K562 (cell line): ENCODE measurements around the gene INSM1. TPM values are rescaled to one million over a fixed set of nuclear protein-coding genes. Genes with fewer than 3 reads are reported as not detected.

Experiments
- ATAC-seq: fragments of 200-7000 bp; cut with Tn5 transposase; 3 replicates; pipeline ENCODE4 v1.9.1; 2020; ENCODE audit warnings: moderate library complexity
- BruUV-seq: library from RNA; stranded (reverse); fragments of 400-500 nt; replicated peaks from 2 replicates; lab custom pipeline; 2021; lab: Mats Ljungman, UMichigan
- CTCF ChIA-PET: fragments of 300-600 bp; formaldehyde crosslinking; extraction: SDS; loops from one replicate; lab custom pipeline; 2021; ENCODE audit warnings: low intra/inter-chr PET ratio; lab: Yijun Ruan, JAX
- POLR2A ChIA-PET: fragments of 300-600, 350-650 bp; sonication (Branson Sonifier 250); formaldehyde crosslinking; extraction: SDS; loops from one replicate; lab custom pipeline; 2021; ENCODE audit warnings: antibody characterized with exemption, inconsistent platforms; lab: Yijun Ruan, JAX
- DNase-seq, 4 experiments: peaks; one replicate each; pipeline versions ENCODE4 v3.0.0 to v3.0.0-alpha.2; 2011 to 2018; ENCODE audit warnings: low spot score in 3 of 4, mixed read lengths in 3 of 4; ENCODE audit errors: extremely low read depth in 1 of 4
- FAIRE-seq: peaks from 2 replicates; lab custom pipeline; 2011; peaks lifted over from hg19 to GRCh38; lab: Jason Lieb, UNC
- H2AFZ ChIP-seq: 2 replicates; pipeline ENCODE4 v1.6.0; 2011; ENCODE audit warnings: low read depth, low read length, control low read depth, inconsistent platforms
- H3K27ac ChIP-seq: fragments of 200-600 bp; 3 replicates; pipeline ENCODE4 v1.8.0; 2011; ENCODE audit warnings: low read depth, mild to moderate bottlenecking, control low read depth, inconsistent platforms, low read length, moderate library complexity, mixed read lengths; ENCODE audit errors: extremely low read depth
- H3K27me3 ChIP-seq, 2 experiments: fragments of 300-600 bp in 1 of 2; 2 replicates in 1 of 2; 3 replicates in 1 of 2; pipeline versions ENCODE4 v1.6.0 to v1.8.0; 2011; ENCODE audit warnings: inconsistent platforms in 2 of 2, low read length in 2 of 2, mild to moderate bottlenecking in 1 of 2, mixed read lengths in 1 of 2, moderate library complexity in 1 of 2; ENCODE audit not compliant: control insufficient read depth in 2 of 2, insufficient read depth in 2 of 2
- H3K36me3 ChIP-seq: fragments of 300-600 bp; 3 replicates; pipeline ENCODE4 v1.8.0; 2011; ENCODE audit warnings: mild to moderate bottlenecking, low read length, inconsistent platforms; ENCODE audit not compliant: control insufficient read depth, insufficient read depth
- H3K4me1 ChIP-seq, 2 experiments: fragments of 200-600 bp in 1 of 2; replicated peaks in 1 of 2; 2 replicates in 1 of 2; 3 replicates in 1 of 2; pipeline versions ENCODE4 v1.5.1 to v1.8.0; 2011; ENCODE audit warnings: inconsistent platforms in 2 of 2, low read length in 2 of 2, mild to moderate bottlenecking in 1 of 2, mixed read lengths in 1 of 2, moderate library complexity in 1 of 2; ENCODE audit not compliant: control insufficient read depth in 2 of 2, insufficient read depth in 2 of 2
- H3K4me2 ChIP-seq: 2 replicates; pipeline ENCODE4 v1.6.1; 2011; ENCODE audit warnings: low read length, control low read depth, inconsistent platforms, mixed read lengths; ENCODE audit not compliant: insufficient read depth
- H3K4me3 ChIP-seq: fragments of 200-600 bp; sonication (generic), shearing (Covaris generic); 2 replicates; pipeline ENCODE4 v1.5.1; 2016; ENCODE audit warnings: control low read depth, inconsistent platforms
- H3K79me2 ChIP-seq: fragments of 200-600 bp; 3 replicates; pipeline ENCODE4 v1.8.0; 2011; ENCODE audit warnings: low read length, inconsistent platforms; ENCODE audit not compliant: control insufficient read depth, insufficient read depth
- H3K9ac ChIP-seq, 2 experiments: 2 replicates each; pipeline versions ENCODE4 v1.6.0 to v1.6.1; 2011; ENCODE audit warnings: low read depth in 2 of 2, low read length in 2 of 2, control low read depth in 1 of 2, inconsistent platforms in 1 of 2, mild to moderate bottlenecking in 1 of 2, mixed read lengths in 1 of 2; ENCODE audit not compliant: insufficient read depth in 1 of 2
- H3K9me1 ChIP-seq: one replicate; pipeline ENCODE4 v1.6.0; 2011; ENCODE audit warnings: inconsistent platforms, mild to moderate bottlenecking, low read length, moderate library complexity; ENCODE audit not compliant: control insufficient read depth, insufficient read depth
- H3K9me3 ChIP-seq: replicated peaks from 2 replicates; pipeline ENCODE4 v1.5.1; 2011; ENCODE audit warnings: low read depth, low read length, inconsistent platforms; ENCODE audit not compliant: control insufficient read depth, insufficient read depth
- H4K20me1 ChIP-seq: replicated peaks from 2 replicates; pipeline ENCODE4 v1.6.1; 2011; ENCODE audit warnings: low read length, inconsistent platforms, mixed read lengths; ENCODE audit not compliant: control insufficient read depth, insufficient read depth
- EGR1 ChIP-seq: fragments of 450-650 bp; conservative IDR thresholded peaks from 2 replicates; pipeline ENCODE4 v1.6.1; 2017; ENCODE audit warnings: mild to moderate bottlenecking
- FOXK2 ChIP-seq, 2 experiments: fragments of 450-650 bp; IDR thresholded peaks in 1 of 2; conservative IDR thresholded peaks in 1 of 2; 2 replicates each; pipeline ENCODE4 v1.6.1; 2016; ENCODE audit warnings: low read depth in 2 of 2, mild to moderate bottlenecking in 1 of 2
- LARP7 ChIP-seq: fragments of 450-650 bp; IDR thresholded peaks from 2 replicates; pipeline ENCODE4 v1.6.1; 2016
- SUPT5H ChIP-seq: fragments of 450-650 bp; IDR thresholded peaks from 2 replicates; pipeline ENCODE4 v1.6.1; 2016
- TARDBP ChIP-seq: fragments of 450-650 bp; IDR thresholded peaks from 2 replicates; pipeline ENCODE4 v1.6.1; 2016
- TCFL5 ChIP-seq: fragments of 250-450 bp; sonication (Bioruptor Pico); conservative IDR thresholded peaks from 2 replicates; pipeline ENCODE4 v1.6.1; 2021; ENCODE audit warnings: mild to moderate bottlenecking, moderate library complexity, matching md5 sums
- TRIM24 ChIP-seq, 2 experiments: fragments of 450-650 bp; IDR thresholded peaks; 2 replicates each; pipeline ENCODE4 v1.6.1; 2016
- WHSC1 ChIP-seq: IDR thresholded peaks from one replicate; pipeline ENCODE4 v1.6.1; 2012; ENCODE audit warnings: low read length, control low read depth, inconsistent platforms
- ZNF586 ChIP-seq: fragments of 450-650 bp; formaldehyde crosslinking; conservative IDR thresholded peaks from 2 replicates; pipeline ENCODE4 v1.4.0; 2020; ENCODE audit warnings: mild to moderate bottlenecking, moderate library complexity
- ZNF699 ChIP-seq: fragments of 250-450 bp; sonication (Bioruptor Pico); IDR thresholded peaks from 2 replicates; pipeline ENCODE4 v1.8.0; 2021; ENCODE audit warnings: mild to moderate bottlenecking, moderate library complexity; ENCODE audit not compliant: insufficient replicate concordance
- WGBS: fragments of 100-300 bp; shearing (Covaris generic); methylation state at CpG from one replicate; pipeline ENCODE4 v1.1.6; 2016; ENCODE audit warnings: low coverage, mixed read lengths; ENCODE audit not compliant: insufficient coverage; ENCODE audit errors: missing lambda C conversion rate; 5-methylcytosine and 5-hydroxymethylcytosine counted together
- in situ Hi-C: fragments of 300-500 bp; cut with MboI; formaldehyde crosslinking; loops from 4 replicates; pipeline ENCODE4 v1.15.0; 2018; ENCODE audit warnings: inconsistent platforms, mixed read lengths
- intact Hi-C: fragments of 100-400 bp; cut with micrococcal nuclease; formaldehyde crosslinking; loops from 2 replicates; pipeline ENCODE4 v1.14.2; 2022
- polyA plus RNA-seq, 8 experiments: library from polyadenylated mRNA; depleted of rRNA in 4 of 8; stranded (reverse) in 5 of 8; unstranded in 3 of 8; fragments of >200 nt; fragmentation: Nextera tagmentation in 2 of 8; fragmentation: Illumina TruSeq in 1 of 8; extraction: Ambion mirVana in 2 of 8; extraction: Trizol in 1 of 8; gene quantifications; 2 replicates each; pipeline versions ENCODE4 v1.2.1 to v1.2.3, GENCODE V29; 2011 to 2014; ENCODE audit warnings: inconsistent platforms in 1 of 8, missing spikeins in 1 of 8
- total RNA-seq, 7 experiments: library from RNA; depleted of rRNA in 6 of 7; stranded (reverse); fragments of >200 nt in 6 of 7; fragmentation: Illumina TruSeq in 2 of 7; extraction: Trizol in 2 of 7; gene quantifications; 2 replicates each; pipeline versions ENCODE4 v1.2.1 to v1.2.3, GENCODE V29; 2011 to 2021; ENCODE audit warnings: low replicate concordance in 1 of 7

Gene INSM1
- total and polyA plus RNA-seq, 9 of the 15 experiments (the other 6 are each of a cell fraction or from before 2014, with no cell fraction given) = not detected

DNA sequence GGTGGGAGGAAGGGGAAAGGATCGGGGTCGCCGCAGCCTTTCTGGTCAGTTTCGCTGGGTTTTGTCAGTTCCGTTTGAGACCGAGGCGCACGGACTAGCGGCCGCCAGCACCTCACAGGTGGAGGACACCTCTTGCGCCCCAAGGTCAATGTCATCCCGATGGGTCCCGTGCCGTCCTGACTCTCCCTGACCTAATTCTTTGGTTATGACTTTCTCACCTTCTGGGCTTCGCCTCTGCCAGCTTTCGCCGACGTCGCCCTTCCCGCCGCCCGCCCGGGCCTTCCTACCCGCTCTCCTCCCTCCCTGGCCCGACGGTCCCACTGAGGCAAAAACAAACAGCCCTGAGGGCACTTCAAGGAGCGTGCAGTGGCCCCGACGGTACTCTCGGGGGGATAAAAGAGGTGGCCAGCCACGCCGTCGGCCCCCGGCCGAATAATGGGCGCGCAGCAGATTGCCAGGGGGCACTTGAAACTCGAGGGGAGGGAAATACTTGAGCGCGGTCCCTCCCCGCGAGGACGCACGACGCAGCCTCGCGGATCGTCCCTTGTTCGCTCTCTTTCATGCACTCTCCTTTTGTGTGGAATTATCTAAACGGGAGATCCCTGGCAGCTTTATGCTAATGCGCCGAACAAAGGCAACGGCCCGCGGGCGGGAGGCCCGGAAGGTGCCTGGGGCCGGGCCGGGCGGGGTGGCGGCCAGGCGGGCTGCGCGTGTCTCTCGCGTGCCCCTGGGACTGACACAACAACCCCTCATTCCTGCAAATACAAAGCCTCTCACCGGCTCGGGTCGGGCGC lies 3.9 kb upstream of the INSM1 start:
- Histone ChIP-seq H3K27ac (no peak overlapping the region), H3K9me3 (no peaks in the 10 kb centered on the region), H3K79me2 (no peaks in the 10 kb centered on the region), H3K9me1 (no peaks in the 10 kb centered on the region), H3K27me3 (peaks cover 0 to 16% of the 10 kb centered on the region in 2 experiments; a peak in 2 of 5 replicates), H3K4me2 (no peak overlapping the region), H3K4me3 (no peak overlapping the region), H4K20me1 (no peaks in the 10 kb centered on the region), H3K4me1 (no peaks in the 10 kb centered on the region; a peak in 1 of 5 replicates), H3K36me3 (no peaks in the 10 kb centered on the region), H3K9ac (no peak overlapping the region)
- CTCF ChIA-PET = no interaction called here
- intact Hi-C loops (no loop called here), in situ Hi-C loops (no loop called here)
- ATAC-seq = no peak
- DNase-seq = no peak
- no TSS peak for BruUV-seq
- FAIRE-seq = no peak
- WGBS = 4% methylated on average over 9 of the region's 70 CpGs
- POLR2A ChIA-PET = no interaction called here
- TF ChIP-seq SUPT5H (no peak), LARP7 (no peak)
- TF ChIP-seq, all 486 proteins: peak for 0
- no peak overlapping the region for H2AFZ ChIP-seq

DNA sequence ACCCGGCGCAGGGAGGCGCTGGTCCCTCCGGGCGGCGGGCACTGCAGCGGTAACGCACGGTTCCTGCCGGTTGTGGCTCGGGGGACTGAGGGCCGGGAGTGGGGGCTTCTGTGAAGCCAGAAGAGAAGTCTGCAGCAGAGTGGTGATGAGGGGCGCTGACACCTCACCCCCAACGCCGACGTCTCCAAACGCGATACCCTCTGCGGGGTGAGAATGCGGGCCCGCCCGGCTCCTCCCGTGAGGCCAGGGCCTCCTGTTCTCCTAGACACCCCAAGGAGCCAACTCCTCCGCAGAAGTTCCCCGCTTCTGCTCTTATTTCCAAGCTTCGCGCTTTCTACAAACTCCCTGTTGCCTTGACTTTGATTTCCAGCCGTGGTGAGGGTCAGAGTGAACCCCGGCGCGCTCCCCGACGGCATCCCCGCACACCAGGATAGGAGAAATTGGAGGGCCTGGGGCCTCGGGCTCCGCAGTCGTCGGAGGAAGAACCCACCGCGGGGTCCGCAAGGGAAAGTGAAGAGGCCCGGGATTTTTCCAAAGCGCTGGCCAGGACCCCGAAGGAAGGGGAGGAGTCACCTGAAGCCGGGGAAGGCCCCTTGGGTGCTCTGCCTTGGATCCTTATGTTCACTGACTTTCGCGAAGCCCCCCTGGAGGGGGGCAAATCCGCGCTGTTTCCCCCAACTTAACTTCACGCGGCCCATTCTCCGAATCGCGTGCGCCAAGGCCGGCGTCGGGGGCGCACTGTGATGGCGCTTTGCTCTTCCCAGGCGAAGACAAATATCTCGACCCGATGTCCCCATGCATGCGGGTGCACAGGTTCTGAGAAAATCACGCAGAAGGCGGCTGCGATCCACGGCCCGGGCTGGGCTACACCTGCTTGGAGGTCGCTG lies 3.1 kb upstream of the INSM1 start:
- FAIRE-seq (no peak), DNase-seq (no peak)
- TF ChIP-seq WHSC1 = no peak
- no peak for TF ChIP-seq TRIM24 (IDR thresholded peaks at IDR 0.05)
- no peak for TF ChIP-seq ZNF586
- no peak for TF ChIP-seq TCFL5 (CRISPR knock-in tag)
- no peak for TF ChIP-seq FOXK2 (conservative IDR thresholded peaks at IDR 0.05 in 1 of 2, IDR thresholded peaks at IDR 0.05 in 1 of 2; ENCODE audit: low read depth in 2 of 2)
- no peak for TF ChIP-seq TARDBP
- no peak for TF ChIP-seq ZNF699 (CRISPR knock-in tag)
- no peak for TF ChIP-seq EGR1

More for the DNA sequence above, 3.1 kb upstream of the INSM1 start:
- Histone ChIP-seq H3K9ac (no peak overlapping the region), H3K9me1 (no peaks in the 10 kb centered on the region), H3K79me2 (no peaks in the 10 kb centered on the region), H3K27ac (no peak overlapping the region), H3K4me1 (no peaks in the 10 kb centered on the region; a peak in 1 of 5 replicates), H2AFZ (no peak overlapping the region), H3K36me3 (no peaks in the 10 kb centered on the region), H3K4me2 (no peak overlapping the region), H4K20me1 (no peaks in the 10 kb centered on the region), H3K9me3 (no peaks in the 10 kb centered on the region), H3K27me3 (peaks cover 0 to 16% of the 10 kb centered on the region in 2 experiments; a peak in 2 of 5 replicates), H3K4me3 (no peak overlapping the region)
- ATAC-seq = no peak
- POLR2A ChIA-PET = no interaction called here
- BruUV-seq = no TSS peak
- intact Hi-C loops (no loop called here), in situ Hi-C loops (no loop called here)
- 10% methylated on average over 29 of the region's 70 CpGs for WGBS
- CTCF ChIA-PET = no interaction called here
